Epidermal melanocyte (primary cell): ENCODE measurements around the gene UBTF.
A peak's percentile ranks its signal among the peaks of the same experiment; 100 is the strongest.

ENCODE experiments used
- DNase-seq: peaks from one replicate; pipeline ENCODE4 v3.0.0; 2011; ENCODE audit warnings: low spot score; ENCODE audit not compliant: insufficient read length

The UBTF gene

GRCh38 chr17:44216173-44216572 lies 3.3 kb downstream of the UBTF start:
- no peak for DNase-seq

GRCh38 chr17:44214896-44215295 lies 4.6 kb downstream of the UBTF start:
- DNase-seq, result no peak

DNA sequence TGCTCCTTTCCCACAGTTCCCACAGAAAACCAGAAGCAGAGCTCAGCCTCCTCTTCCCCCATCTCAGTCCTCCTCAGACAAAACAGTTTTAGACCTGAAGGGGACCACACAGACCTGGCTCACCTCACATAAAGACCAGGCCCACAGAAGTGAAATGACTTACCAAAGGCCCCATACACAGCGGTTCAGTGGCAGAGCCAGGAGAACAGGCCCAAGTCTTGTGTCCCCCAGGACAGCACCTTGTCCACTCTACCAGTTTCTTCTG lies 5.3 kb downstream of the UBTF start:
- no peak for DNase-seq

- no peak for DNase-seq
These were observed 5.9 kb downstream of the UBTF start for GRCh38 chr17:44213403-44214229.

- no peak for DNase-seq
These were observed 6.7 kb downstream of the UBTF start for GRCh38 chr17:44212507-44213402.

GRCh38 chr17:44211281-44212265 lies 7.9 kb downstream of the UBTF start:
- DNase-seq, result no peak

DNA sequence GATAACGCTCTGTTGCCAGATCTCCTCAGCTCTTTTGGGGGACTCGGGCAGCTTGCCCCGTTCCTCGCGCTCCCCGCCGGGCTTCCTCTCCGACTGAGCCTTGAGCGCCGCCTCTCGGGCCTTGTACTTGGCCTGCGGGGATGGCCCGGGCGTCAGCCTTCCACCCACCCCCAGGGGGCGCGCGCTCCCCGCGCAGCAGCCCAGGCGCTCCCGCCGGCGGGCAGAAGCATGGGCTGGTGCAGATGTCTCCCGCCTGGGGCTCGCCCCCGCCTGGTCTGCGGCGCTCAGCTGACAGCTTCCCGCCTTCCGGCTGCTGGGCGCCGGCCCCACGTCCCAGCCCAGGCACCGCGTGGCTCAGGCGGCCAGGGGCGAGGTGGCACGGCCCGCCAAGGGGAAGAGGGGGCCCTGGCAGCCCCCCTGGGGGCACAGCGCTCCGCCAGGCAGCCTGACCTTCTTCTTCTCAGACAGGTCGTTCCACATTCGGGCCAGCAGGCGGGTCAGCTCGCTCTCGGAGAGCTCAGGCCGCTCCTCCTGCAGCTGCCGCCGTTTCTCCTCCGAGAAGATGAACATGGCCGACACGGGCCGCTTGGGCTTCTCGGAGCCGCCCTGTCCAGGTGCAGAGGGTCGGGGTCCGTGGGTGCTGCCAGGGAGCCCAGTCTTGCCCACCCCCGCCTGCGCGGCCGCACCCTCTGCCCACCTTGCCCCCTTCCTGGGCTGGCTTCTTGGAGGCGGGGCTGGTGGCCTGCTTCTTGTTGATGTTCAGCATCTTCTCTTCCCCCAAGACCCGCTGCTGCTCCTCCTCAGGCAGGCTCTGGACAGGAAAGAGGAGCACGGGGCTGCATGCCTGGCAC lies 8.9 kb downstream of the UBTF start:
- peak; percentile 94 for DNase-seq

GRCh38 chr17:44209786-44210341 lies 9.6 kb downstream of the UBTF start:
- DNase-seq, result no peak

DNA sequence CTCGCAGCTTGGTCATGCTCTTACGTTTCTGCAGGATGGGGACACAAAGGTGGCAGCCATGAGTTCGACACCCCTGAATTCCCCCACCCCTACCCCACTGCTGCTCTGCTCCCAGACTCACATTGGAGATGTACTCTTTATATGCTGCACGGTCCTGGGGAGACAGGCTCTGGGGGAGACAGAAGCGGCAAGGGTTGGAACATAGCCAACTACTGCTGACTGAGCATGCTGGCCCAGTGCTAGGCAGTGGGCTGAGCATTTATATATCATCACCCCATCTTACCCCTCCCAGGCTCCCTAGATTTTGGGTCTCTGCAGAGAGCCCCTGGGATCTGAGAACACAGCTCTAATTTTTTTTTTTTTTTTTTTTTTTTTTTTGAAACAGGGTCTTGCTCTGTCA lies 11.7 kb downstream of the UBTF start:
- no peak for DNase-seq

- DNase-seq, result no peak
These were observed 12.2 kb downstream of the UBTF start for GRCh38 chr17:44207319-44207718.

GRCh38 chr17:44206825-44207155 lies 12.7 kb downstream of the UBTF start:
- DNase-seq, result no peak

GRCh38 chr17:44205962-44206824 lies 13.3 kb downstream of the UBTF start:
- DNase-seq, result no peak

GRCh38 chr17:44204441-44204882 lies 15.0 kb downstream of the UBTF start:
- DNase-seq, result no peak

GRCh38 chr17:44203731-44204440 lies 15.6 kb downstream of the UBTF start:
- DNase-seq, result peak; percentile 76

- no peak for DNase-seq
These were observed 16.7 kb downstream of the UBTF start for GRCh38 chr17:44202756-44203155.

GRCh38 chr17:44200478-44201155 lies 18.9 kb downstream of the UBTF start:
- no peak for DNase-seq

GRCh38 chr17:44199553-44200477 lies 19.7 kb downstream of the UBTF start, which contains the start of gene ATXN7L3:
Gene ATXN7L3 (minus strand): TSS chr17:44199884. CDS start chr17:44198070, 1,814 bp downstream.
- peak; percentile 99 for DNase-seq
